Ovary (tissue), 3 donors: ENCODE data around the gene ARFGAP1.

Experiments used
- CTCF ChIP-seq, 3 donors: fragments of 450-650 bp in 2 of 3; fragments of 200-600 bp in 1 of 3; IDR thresholded peaks; one replicate each; pipeline versions ENCODE4 v1.5.1 to v1.8.0; 2016 to 2022; ENCODE audit warnings: antibody characterized with exemption in 3 of 3, mild to moderate bottlenecking in 1 of 3
- EP300 ChIP-seq: sonication (generic); formaldehyde crosslinking; IDR thresholded peaks from one replicate; pipeline ENCODE4 v1.6.1; 2017; ENCODE audit warnings: antibody characterized with exemption
- donor health status: DM: no; HTN: no; CAD: no.

GRCh38 chr20:63223826-63224207 is 48.8 kb upstream of the ARFGAP1 start:
- TF ChIP-seq CTCF (IDR thresholded peaks at IDR 0.05) = no peak
- TF ChIP-seq EP300 = no peak
